GM19025 (cell line): ENCODE data around the gene NELFB.

Experiments used
- ATAC-seq: cut with Tn5 transposase; IDR thresholded peaks from one replicate; pipeline ENCODE4 v1.9.1; 2021; ENCODE audit warnings: mild to moderate bottlenecking, low read depth, moderate library complexity; ENCODE audit not compliant: unreplicated experiment

NELFB gene

DNA sequence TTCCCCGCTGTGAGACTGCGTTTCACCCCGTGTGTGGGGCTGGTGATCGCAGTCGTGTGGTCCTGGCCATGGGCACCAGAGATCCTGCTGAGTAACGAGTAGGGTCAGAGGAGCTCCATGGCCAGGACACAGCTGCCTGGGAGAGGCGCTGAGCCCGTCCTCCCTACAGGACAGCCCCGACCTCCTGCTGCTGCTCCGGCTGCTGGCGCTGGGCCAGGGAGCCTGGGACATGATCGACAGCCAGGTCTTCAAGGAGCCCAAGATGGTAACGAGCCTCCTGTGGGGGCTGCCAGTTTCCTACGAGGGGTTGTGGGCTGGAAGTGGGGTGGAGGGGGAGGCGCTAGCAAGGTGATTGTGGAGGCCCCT is 11.0 kb downstream of the NELFB start:
- no peak for ATAC-seq

GRCh38 chr9:137266585-137267453 is 11.7 kb downstream of the NELFB start:
- no peak for ATAC-seq

DNA sequence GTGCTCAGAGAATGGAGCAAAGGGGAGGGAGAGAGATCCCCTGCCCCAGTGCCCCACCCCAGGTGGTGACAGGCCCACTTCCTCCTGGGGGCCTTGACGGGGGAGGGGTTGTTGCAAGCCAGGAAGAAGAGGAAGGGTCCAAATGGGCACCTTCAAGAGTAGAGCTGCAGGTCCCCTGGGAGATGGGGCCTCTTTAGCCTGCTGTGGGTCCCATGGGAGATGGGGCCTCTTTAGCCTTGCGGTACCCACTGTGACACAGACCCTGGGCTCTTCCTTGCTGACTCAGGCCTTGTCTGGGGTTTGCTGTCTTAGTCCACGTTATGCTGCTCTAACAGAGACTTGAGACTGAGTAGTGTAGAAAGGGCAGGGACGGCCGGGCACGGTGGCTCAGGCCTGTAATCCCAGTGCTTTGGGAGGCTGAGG is 12.8 kb downstream of the NELFB start:
- no peak for ATAC-seq

- no peak for ATAC-seq
These were observed 13.5 kb downstream of the NELFB start for GRCh38 chr9:137268538-137269201.

DNA sequence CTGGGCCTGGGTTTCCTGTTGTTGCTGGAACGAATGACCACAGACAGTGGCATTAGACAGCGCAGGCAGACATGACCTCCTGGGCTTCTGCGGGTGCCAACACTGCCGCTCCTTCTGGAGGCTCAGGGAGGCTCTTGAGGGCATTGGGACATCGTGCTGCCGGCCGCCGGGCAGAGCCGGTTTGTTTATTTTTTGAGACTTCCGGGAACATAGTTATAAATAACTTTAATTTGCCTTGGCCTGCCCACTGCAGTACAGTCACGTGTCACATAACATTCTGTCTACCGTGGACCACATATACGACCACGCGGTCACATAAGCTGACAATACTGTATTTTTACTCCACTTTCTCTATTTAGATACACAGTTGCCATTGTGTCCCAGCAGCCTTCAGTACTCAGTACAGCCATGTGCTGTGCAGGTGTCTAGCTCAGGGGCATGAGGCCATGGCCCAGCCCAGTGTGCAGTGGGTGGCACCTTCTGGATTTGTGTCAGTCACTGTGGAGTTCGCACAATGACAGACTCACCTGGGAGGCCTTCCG is 14.2 kb downstream of the NELFB start:
- no peak for ATAC-seq

DNA sequence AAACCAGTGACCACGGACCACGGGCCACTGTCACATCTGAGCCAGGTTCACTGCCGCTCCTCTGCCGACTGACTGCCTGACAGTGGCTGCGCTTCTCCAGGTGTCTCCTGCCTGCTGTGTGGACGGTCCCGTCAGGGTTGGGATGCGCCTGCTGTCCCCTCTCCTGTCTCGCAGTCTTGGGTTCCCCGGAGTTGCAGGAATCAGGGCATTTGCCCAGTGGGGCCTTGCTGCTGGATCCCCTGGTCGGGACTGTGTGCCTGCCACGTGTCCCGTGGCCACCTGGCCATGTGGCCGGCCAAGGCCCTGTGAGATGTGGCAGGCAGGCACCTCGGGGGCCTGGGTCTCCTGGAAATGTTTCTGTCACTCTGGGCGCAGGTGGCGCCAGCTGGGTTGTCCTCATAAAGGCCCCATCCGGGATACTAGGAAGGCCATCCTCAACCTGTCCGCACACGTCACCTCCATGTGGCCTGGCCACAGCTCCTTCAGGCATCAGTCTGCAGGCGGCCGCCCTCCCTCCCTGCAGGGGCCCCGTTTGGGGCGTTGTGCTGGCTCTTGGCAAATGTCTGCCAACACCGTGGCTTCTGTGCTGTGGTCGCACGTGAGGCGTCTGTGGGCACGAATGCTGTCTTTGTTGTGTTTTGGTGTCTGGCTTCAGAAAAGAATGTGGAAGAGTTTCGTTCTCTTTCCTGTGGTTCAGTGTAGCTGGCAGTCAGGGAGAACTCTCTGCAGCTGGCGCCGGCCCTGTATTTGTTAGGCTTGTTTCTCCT is 16.0 kb downstream of the NELFB start:
- ATAC-seq: no peak

- ATAC-seq: no peak
These were observed 16.6 kb downstream of the NELFB start for GRCh38 chr9:137271696-137272076.

DNA sequence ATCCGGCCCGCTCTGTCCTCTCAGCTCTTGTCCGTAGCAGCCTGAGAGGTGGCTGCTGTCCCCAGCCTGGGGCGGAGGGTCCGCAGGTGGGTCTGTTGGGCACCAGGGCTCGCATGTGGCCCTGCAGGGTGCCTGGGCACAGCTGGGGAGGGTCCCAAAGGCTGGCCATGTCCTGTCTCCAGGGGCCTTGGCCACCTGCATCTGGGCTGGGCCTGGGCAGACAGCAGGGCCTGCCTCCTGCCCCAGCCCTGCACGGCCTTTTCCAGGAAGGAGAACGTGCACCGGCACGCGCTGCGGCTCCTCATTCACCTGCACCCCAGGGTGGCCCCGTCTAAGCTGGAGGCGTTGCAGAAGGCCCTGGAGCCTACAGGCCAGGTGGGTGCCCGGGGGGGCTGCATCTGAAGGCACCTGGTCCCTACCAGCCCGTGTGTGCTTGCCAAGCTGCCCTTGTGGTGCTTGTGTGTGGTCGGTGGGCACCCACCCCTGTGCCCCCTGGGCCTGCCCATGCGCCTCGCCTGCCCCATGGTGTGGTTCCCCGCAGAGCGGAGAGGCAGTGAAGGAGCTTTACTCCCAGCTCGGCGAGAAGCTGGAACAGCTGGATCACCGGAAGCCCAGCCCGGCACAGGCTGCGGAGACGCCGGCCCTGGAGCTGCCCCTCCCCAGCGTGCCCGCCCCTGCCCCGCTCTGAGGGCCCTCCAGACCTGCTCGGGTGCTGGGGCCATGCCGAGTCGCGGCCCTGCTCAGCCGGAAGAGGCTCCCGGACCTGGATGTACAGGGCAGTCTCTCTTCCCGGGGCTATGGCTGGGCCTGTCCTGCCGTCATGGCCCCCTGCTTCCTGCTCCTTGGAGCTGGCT is 17.3 kb downstream of the NELFB start:
- ATAC-seq: no peak

- ATAC-seq: no peak
These were observed 18.0 kb downstream of the NELFB start for GRCh38 chr9:137273095-137273490.

DNA sequence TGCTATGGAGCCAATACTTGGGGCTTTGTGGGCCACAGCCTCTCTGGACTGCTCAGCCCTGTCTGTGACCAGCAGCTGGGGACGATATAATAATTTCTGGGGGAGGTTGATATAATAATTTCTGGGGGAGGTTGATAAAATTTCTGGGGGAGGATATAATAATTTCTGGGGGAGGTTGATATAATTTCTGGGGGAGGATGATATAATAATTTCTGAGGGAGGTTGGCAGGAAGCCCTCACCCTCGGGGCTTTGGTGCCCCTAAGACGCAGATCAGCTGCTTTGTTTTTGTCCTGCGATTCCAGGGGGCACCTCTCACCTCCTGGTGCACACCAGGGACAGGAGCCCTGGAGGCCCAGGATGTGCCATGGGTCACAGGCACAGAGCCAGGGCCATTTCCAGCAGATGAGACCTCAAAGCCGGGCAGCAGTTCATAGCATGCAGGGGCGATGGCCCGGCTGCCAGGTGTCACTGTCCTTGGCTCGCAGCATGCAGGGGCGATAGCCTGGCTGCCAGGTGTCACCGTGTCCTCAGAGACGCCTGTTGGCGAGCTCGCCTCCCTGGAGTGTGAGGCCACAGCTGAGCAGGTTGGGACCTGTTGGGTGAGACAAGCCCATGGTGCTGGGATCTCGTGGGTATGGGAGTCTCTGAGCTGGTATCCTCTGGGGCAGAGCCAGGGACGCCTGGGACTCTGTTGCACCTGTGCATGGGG is 18.6 kb downstream of the NELFB start:
- no peak for ATAC-seq

DNA sequence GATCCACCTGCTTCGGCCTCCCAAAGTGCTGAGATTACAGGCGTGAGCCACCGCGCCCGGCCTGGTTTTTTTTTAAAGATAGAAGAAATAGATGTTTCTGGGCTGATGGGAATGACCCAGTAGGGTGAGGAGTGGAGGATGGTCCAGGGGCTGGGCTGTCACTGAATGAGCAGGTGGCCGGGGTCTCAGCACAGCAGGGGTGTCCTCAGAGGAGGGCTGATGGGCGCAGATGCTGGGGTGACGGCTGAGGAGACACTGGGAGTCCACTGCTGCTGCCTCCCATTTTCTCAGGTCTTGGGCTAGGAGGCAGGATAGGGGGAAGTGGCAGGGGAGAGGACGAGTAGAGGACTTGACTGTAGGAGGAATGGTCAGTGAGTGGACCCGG is 20.1 kb downstream of the NELFB start:
- ATAC-seq: no peak

DNA sequence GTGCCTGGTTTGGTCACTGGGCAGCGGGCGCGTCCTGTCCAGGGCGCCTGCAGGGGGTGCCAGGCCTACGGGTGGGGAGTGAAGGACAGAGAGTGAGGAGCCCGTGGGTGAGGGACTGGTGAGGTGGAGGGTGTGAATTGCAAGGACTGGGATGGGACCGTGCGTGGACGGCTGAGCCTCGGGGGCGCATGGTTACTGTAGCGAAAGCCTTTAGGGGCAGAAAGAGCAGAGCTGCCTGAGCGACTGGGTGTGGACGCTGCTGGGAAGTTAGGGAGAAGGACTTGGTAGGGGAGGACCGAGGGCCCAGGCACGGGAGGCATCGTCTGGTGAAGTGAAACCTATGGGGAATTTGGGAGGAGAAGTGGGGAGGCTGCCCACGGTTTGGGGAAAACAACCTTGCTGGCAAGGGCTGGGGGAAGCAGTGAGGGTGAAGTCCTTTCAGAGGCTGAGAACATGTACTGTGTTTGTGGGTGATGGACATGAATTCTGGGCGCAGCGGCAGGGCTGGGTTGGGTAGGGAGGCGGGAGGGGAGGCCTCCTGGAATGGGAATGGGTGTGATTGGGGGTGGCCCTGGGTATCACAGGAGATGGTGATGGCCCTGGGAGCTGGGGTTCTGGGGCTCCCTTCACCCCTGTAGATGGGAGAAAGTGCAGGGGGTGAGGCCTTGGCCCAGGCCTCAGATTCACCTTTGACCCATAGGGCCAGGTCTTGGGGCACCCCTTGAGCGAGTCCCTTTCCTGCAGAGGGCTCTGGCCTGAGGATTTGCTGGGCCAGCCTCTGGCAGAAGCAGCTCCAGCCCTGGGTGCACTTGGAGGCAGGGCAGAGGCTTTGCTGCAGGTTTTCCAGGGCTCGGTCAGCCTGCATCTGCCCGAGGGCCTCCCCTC is 20.7 kb downstream of the NELFB start:
- no peak for ATAC-seq

GRCh38 chr9:137276473-137277328 is 21.6 kb downstream of the NELFB start:
- ATAC-seq: no peak

- ATAC-seq: peak; percentile 65
These were observed 22.4 kb downstream of the NELFB start, which contains the start of gene TOR4A for GRCh38 chr9:137277329-137278041. Gene TOR4A, plus strand, starts transcription at chr9:137277726. Its CDS starts 964 bp downstream, at chr9:137278690.

DNA sequence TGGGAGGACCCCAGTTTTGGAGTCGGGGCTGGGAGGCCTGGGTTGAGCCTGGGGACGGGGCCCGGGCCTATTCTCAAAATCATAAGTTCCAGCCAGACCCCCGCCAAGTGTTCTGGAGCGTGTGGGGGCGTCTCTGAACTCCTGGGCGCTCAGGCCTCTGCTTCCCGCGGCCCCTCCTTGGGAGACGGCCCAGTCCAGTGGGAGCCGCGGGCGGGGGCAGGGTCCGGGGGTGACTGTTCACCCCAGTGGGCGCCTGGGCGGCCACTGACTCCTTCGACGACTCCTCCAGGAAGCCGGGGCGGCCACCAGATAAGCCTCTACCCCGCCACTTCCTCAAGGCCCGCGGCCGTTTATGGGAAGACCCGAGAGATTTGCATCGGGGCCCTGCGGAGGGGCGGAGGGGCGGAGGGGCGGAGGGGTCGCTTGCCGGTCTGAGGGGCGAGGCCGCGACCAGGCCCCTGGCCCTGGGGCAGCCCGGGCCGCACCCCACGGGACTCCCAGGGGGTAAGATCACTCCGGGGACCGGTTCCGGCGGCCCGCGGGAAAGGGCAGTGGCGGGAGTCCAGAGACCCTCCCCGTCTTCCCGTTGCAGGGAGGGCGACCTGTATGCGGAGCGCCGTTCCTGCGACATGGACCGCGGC is 23.1 kb downstream of the NELFB start:
- no peak for ATAC-seq
